ENCODE data around the gene NEUROD4.

DNA sequence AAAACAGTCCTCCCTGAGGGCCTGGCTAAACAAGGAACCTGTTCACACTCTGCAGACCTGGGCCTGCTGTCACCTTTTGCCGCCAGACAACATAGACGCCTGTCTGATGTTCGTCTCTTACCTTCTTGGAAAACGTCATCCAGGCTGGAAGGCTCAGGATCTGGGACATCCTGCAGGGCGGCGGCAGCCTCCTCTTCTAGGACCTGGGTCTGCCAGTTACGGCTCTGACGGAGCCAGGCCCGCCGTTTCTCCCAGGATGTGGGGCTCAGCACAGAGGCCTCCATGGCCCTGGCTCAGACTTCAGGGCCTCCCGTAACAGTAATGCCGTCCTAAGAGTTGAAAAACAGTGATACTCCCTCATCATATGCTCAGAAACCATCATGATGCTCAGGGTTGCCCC is 45.5 kb upstream of the NEUROD4 start:
- TF ChIP-seq, protein P1, sequence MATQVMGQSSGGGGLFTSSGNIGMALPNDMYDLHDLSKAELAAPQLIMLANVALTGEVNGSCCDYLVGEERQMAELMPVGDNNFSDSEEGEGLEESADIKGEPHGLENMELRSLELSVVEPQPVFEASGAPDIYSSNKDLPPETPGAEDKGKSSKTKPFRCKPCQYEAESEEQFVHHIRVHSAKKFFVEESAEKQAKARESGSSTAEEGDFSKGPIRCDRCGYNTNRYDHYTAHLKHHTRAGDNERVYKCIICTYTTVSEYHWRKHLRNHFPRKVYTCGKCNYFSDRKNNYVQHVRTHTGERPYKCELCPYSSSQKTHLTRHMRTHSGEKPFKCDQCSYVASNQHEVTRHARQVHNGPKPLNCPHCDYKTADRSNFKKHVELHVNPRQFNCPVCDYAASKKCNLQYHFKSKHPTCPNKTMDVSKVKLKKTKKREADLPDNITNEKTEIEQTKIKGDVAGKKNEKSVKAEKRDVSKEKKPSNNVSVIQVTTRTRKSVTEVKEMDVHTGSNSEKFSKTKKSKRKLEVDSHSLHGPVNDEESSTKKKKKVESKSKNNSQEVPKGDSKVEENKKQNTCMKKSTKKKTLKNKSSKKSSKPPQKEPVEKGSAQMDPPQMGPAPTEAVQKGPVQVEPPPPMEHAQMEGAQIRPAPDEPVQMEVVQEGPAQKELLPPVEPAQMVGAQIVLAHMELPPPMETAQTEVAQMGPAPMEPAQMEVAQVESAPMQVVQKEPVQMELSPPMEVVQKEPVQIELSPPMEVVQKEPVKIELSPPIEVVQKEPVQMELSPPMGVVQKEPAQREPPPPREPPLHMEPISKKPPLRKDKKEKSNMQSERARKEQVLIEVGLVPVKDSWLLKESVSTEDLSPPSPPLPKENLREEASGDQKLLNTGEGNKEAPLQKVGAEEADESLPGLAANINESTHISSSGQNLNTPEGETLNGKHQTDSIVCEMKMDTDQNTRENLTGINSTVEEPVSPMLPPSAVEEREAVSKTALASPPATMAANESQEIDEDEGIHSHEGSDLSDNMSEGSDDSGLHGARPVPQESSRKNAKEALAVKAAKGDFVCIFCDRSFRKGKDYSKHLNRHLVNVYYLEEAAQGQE (IDR thresholded peaks at IDR 0.05; ENCODE audit: insufficient read depth in 1 of 2, low read depth in 2 of 2, low read length in 2 of 2) = no peak
- TF ChIP-seq POLR2AphosphoS5 (IDR thresholded peaks at IDR 0.05; ENCODE audit: low read depth, low read length) = no peak
- no peak for TF ChIP-seq TAF1 (IDR thresholded peaks at IDR 0.05; ENCODE audit: borderline replicate concordance, insufficient read depth, low read length)
- TF ChIP-seq FOXP2 (optimal IDR thresholded peaks at IDR 0.05; ENCODE audit: borderline replicate concordance, extremely low read depth, extremely low read length, insufficient read depth) = no peak

All from PFSK-1 (cell line).